ENCODE measurements around the gene ARPC1A.

DNA sequence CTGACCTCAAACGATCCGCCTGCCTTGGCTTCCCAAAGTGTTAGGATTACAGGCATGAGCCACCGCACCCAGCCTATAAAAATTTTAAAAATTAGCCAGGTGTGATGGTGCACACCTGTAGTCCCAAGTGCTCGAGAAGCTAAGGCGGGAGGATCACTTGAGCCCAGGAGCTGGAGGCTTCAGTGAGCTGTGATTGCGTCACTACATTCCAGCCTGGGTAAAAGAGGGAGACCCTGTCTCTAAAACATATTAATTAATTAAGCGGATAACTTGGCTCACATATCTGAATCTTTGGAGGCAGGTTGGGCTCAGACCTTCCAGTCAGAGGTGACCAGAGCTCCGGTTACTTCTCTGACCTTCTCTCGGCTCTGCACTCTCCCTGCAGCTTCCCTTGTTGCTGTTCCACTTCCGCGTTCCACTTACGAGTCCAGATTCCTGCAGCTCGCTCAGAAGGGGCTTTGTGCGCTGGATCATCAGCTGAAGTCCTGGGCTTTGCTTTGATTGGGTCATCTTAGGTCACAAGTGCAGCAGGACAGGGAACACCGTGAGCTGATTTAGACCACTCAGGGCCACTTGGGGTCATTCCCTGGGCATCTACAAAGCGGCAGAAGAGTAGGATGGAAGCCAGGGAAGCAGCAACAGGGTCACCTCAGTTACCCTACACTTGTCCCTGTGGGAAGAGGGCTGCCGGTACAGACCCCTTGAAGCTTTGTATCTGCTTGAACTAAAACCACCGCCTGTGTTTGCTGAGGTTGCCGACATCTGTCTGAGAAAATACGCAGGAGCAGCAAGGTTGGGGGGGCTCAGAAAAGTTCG, 46.8 kb downstream of the ARPC1A start:
- TF ChIP-seq POLR2A (IDR thresholded peaks at IDR 0.05) (no peak), CTCF (IDR thresholded peaks at IDR 0.05) (no peak), POLR2AphosphoS5 (IDR thresholded peaks at IDR 0.05) (no peak)
